HepG2 (cell line): ENCODE results near the gene VAMP5. TPM values are rescaled to one million over a fixed set of nuclear protein-coding genes. Genes with fewer than 3 reads are reported as not detected.

Experiments
- ATAC-seq: fragments of 200-7000 bp; cut with Tn5 transposase; 3 replicates; pipeline ENCODE4 v1.9.1; 2020; ENCODE audit warnings: mild to moderate bottlenecking, moderate library complexity
- BruUV-seq: library from RNA; stranded (reverse); fragments of 400-500 nt; replicated peaks from 2 replicates; lab custom pipeline; 2021; lab: Mats Ljungman, UMichigan
- CTCF ChIA-PET: fragments of 300-600 bp; formaldehyde crosslinking; extraction: SDS; loops from one replicate; lab custom pipeline; 2021; ENCODE audit warnings: low total read pairs, inconsistent platforms, low intra/inter-chr PET ratio; lab: Yijun Ruan, JAX
- POLR2A ChIA-PET: fragments of 350-600 bp; sonication (Branson Sonifier 250); formaldehyde crosslinking; loops from one replicate; lab custom pipeline; 2020; ENCODE audit warnings: antibody characterized with exemption, inconsistent platforms; lab: Yijun Ruan, JAX
- DNase-seq: peaks from one replicate; pipeline ENCODE4 v3.0.0-alpha.2; 2015; ENCODE audit warnings: low spot score
- FAIRE-seq: peaks from 3 replicates; lab custom pipeline; 2011; peaks lifted over from hg19 to GRCh38; lab: Jason Lieb, UNC
- H2AFZ ChIP-seq: one replicate; pipeline ENCODE4 v1.6.1; 2011; ENCODE audit warnings: low read length, inconsistent platforms
- H3K27ac ChIP-seq: fragments of 300-600 bp; 3 replicates; pipeline ENCODE4 v1.8.0; 2011; ENCODE audit warnings: mixed run types, mild to moderate bottlenecking, mixed read lengths, low read length, inconsistent platforms; ENCODE audit not compliant: insufficient read depth; ENCODE audit errors: extremely low read length
- H3K27me3 ChIP-seq, 2 experiments: fragments of 200-600 bp in 1 of 2; 2 replicates in 1 of 2; 3 replicates in 1 of 2; pipeline versions ENCODE4 v1.6.0 to v1.8.0; 2011; ENCODE audit warnings: low read length in 2 of 2, mild to moderate bottlenecking in 2 of 2, moderate library complexity in 2 of 2, inconsistent platforms in 1 of 2; ENCODE audit not compliant: insufficient read depth in 2 of 2, control insufficient read depth in 1 of 2
- H3K36me3 ChIP-seq, 2 experiments: fragments of 200-600 bp in 1 of 2; replicated peaks in 1 of 2; 2 replicates in 1 of 2; 3 replicates in 1 of 2; pipeline versions ENCODE4 v1.5.1 to v1.8.0; 2011; ENCODE audit warnings: low read length in 2 of 2, inconsistent platforms in 1 of 2; ENCODE audit not compliant: insufficient read depth in 2 of 2, control insufficient read depth in 1 of 2
- H3K4me1 ChIP-seq: 2 replicates; pipeline ENCODE4 v1.5.1; 2012; ENCODE audit warnings: low read length, inconsistent platforms; ENCODE audit not compliant: insufficient read depth
- H3K4me2 ChIP-seq: 2 replicates; pipeline ENCODE4 v1.6.0; 2011; ENCODE audit warnings: low read depth, low read length, inconsistent platforms
- H3K4me3 ChIP-seq, 3 experiments: fragments of 200-600 bp in 1 of 3; sonication (generic), shearing (Covaris generic) in 1 of 3; replicated peaks in 1 of 3; 2 replicates each; pipeline ENCODE4 v1.5.1; 2011 to 2016; ENCODE audit warnings: low read length in 3 of 3, inconsistent platforms in 2 of 3, low read depth in 2 of 3, mild to moderate bottlenecking in 2 of 3, control low read depth in 1 of 3, mixed read lengths in 1 of 3; ENCODE audit not compliant: insufficient read depth in 1 of 3
- H3K79me2 ChIP-seq: one replicate; pipeline ENCODE4 v1.6.1; 2011; ENCODE audit warnings: low read length, inconsistent platforms; ENCODE audit not compliant: insufficient read depth
- H3K9ac ChIP-seq: 2 replicates; pipeline ENCODE4 v1.6.0; 2011; ENCODE audit warnings: mild to moderate bottlenecking, low read depth, low read length, inconsistent platforms; ENCODE audit not compliant: insufficient read depth
- H3K9me3 ChIP-seq: 2 replicates; pipeline ENCODE4 v1.5.1; 2012; ENCODE audit warnings: mild to moderate bottlenecking, low read length
- H4K20me1 ChIP-seq: 2 replicates; pipeline ENCODE4 v1.6.0; 2011; ENCODE audit warnings: inconsistent platforms, mild to moderate bottlenecking, low read length, moderate library complexity; ENCODE audit not compliant: insufficient read depth
- HNRNPL ChIP-seq: fragments of 200-400 bp; formaldehyde crosslinking; IDR thresholded peaks from 2 replicates; pipeline ENCODE4 v1.6.1; 2017; ENCODE audit warnings: mild to moderate bottlenecking, low read depth, low read length
- RAD21 ChIP-seq: fragments of 450-650 bp; formaldehyde crosslinking; IDR thresholded peaks from 2 replicates; pipeline ENCODE4 v1.5.0; 2020; ENCODE audit warnings: mild to moderate bottlenecking
- ZNF335 ChIP-seq: sonication (generic); formaldehyde crosslinking; IDR thresholded peaks from 2 replicates; pipeline ENCODE4 v1.4.0; 2020; ENCODE audit warnings: missing genetic modification reagents
- ZNF512 ChIP-seq: sonication (generic); formaldehyde crosslinking; IDR thresholded peaks from 2 replicates; pipeline ENCODE4 v1.4.0; 2020; ENCODE audit warnings: mild to moderate bottlenecking, missing genetic modification reagents
- ZNF550 ChIP-seq: sonication (generic); formaldehyde crosslinking; IDR thresholded peaks from 2 replicates; pipeline ENCODE4 v1.4.0; 2020; ENCODE audit warnings: mild to moderate bottlenecking, missing genetic modification reagents, borderline replicate concordance
- WGBS: methylation state at CpG from one replicate; pipeline ENCODE4 v1.1.6; 2017; ENCODE audit warnings: low lambda C conversion rate; 5-methylcytosine and 5-hydroxymethylcytosine counted together
- in situ Hi-C: cut with HindIII; loops from 2 replicates; pipeline ENCODE4 v1.10.0; 2017; ENCODE audit warnings: low pct_unique_long_range_greater_than_20kb; ENCODE audit not compliant: extremely low pct_ligation_motif_present
- intact Hi-C: fragments of 100-400 bp; cut with micrococcal nuclease; formaldehyde crosslinking; loops from one replicate; pipeline ENCODE4 v1.10.0; 2022; ENCODE audit not compliant: unreplicated experiment
- polyA plus RNA-seq, 8 experiments: library from polyadenylated mRNA; depleted of rRNA in 3 of 8; stranded (reverse) in 7 of 8; unstranded in 1 of 8; fragments of >200 nt; fragmentation: Illumina TruSeq in 4 of 8; extraction: Trizol in 4 of 8; gene quantifications; 2 replicates each; pipeline versions ENCODE4 v1.2.1 to v1.2.3, GENCODE V29; 2011 to 2016; ENCODE audit warnings: low read depth in 4 of 8, missing spikeins in 1 of 8, mixed read lengths in 1 of 8; ENCODE audit not compliant: insufficient read depth in 1 of 8
- total RNA-seq, 5 experiments: library from RNA; depleted of rRNA; stranded (reverse); fragments of >200 nt; fragmentation: Illumina TruSeq; extraction: Trizol; gene quantifications; 2 replicates each; pipeline ENCODE4 v1.2.3, GENCODE V29; 2016; ENCODE audit warnings: low read depth in 1 of 5
- TF ChIP-seq, protein P1 (sequence below): sonication (generic); formaldehyde crosslinking; IDR thresholded peaks from 2 replicates; pipeline ENCODE4 v1.5.1; 2020; ENCODE audit warnings: mild to moderate bottlenecking, moderate library complexity, missing genetic modification reagents

VAMP5 gene
- total and polyA plus RNA-seq, 2 of the 13 experiments (the other 11 are each of a cell fraction or from before 2014, with no cell fraction given) = 7.2 to 56.7 TPM

DNA sequence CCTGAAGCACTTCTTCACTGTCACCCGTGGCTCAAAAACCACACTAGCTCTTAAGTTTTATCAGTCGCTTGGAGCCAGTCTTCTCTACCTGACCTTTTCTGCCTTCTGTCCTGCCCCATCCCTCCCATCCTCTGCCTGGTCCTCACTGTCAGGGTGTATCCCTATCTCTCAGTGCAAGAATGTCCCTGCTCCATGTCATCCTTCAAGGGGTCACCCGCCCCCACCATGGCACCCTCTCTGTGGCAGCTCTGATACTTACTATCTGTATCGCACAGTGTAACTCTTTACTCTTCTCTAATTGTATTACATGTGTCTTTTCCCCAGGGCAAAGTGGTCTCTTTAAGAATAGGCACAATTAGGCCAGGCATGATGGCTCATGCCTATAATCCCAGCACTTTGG, 4.4 kb downstream of the VAMP5 start:
- H3K27me3 ChIP-seq = no peaks in the 10 kb centered on the region
- in situ Hi-C loops = no loop called here
- no peak overlapping the region for H3K27ac ChIP-seq
- no peak overlapping the region for H3K9ac ChIP-seq
- TF ChIP-seq RAD21 (CRISPR knock-in tag) (no peak), ZNF512 (CRISPR knock-in tag) (no peak), ZNF335 (CRISPR knock-in tag) (no peak), ZNF550 (CRISPR knock-in tag) (no peak), HNRNPL (no peak)
- TF ChIP-seq, protein P1, sequence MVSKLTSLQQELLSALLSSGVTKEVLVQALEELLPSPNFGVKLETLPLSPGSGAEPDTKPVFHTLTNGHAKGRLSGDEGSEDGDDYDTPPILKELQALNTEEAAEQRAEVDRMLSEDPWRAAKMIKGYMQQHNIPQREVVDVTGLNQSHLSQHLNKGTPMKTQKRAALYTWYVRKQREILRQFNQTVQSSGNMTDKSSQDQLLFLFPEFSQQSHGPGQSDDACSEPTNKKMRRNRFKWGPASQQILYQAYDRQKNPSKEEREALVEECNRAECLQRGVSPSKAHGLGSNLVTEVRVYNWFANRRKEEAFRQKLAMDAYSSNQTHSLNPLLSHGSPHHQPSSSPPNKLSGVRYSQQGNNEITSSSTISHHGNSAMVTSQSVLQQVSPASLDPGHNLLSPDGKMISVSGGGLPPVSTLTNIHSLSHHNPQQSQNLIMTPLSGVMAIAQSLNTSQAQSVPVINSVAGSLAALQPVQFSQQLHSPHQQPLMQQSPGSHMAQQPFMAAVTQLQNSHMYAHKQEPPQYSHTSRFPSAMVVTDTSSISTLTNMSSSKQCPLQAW (CRISPR knock-in tag) = no peak
- TF ChIP-seq, all 625 proteins: peak for 0
- no peak overlapping the region for H3K4me2 ChIP-seq
- no peak for FAIRE-seq
- POLR2A ChIA-PET = interaction anchor here (1.6 to 25.9 kb wide), 4 partner anchors 9 to 31 kb away, joined by 8 to 795 read pairs (median 334); partner anchors contain the start of genes C2orf68, GGCX, RNF181 and TMEM150A
- H3K4me1 ChIP-seq = peaks cover 97% of the 10 kb centered on the region
- no peaks in the 10 kb centered on the region for H3K36me3 ChIP-seq
- no peak for ATAC-seq
- H4K20me1 ChIP-seq = no peaks in the 10 kb centered on the region
- no peak overlapping the region for H3K4me3 ChIP-seq
- no peak for DNase-seq
- H2AFZ ChIP-seq = no peak overlapping the region
- CTCF ChIA-PET = no interaction called here
- intact Hi-C loops = no loop called here
- 80% methylated on average over 4 of the region's 4 CpGs for WGBS
- no TSS peak for BruUV-seq
- no peaks in the 10 kb centered on the region for H3K79me2 ChIP-seq
- no peaks in the 10 kb centered on the region for H3K9me3 ChIP-seq
